Activated CD4-positive, alpha-beta T cell treated with anti-CD3 and anti-CD28 coated beads for 48 hours (primary cell): ENCODE data around the gene GRK5.
A peak's percentile ranks its signal among the peaks of the same experiment; 100 is the strongest.

Experiments used
- DNase-seq: peaks from one replicate; pipeline ENCODE4 v3.0.0-alpha.2; 2020

Gene GRK5

DNA sequence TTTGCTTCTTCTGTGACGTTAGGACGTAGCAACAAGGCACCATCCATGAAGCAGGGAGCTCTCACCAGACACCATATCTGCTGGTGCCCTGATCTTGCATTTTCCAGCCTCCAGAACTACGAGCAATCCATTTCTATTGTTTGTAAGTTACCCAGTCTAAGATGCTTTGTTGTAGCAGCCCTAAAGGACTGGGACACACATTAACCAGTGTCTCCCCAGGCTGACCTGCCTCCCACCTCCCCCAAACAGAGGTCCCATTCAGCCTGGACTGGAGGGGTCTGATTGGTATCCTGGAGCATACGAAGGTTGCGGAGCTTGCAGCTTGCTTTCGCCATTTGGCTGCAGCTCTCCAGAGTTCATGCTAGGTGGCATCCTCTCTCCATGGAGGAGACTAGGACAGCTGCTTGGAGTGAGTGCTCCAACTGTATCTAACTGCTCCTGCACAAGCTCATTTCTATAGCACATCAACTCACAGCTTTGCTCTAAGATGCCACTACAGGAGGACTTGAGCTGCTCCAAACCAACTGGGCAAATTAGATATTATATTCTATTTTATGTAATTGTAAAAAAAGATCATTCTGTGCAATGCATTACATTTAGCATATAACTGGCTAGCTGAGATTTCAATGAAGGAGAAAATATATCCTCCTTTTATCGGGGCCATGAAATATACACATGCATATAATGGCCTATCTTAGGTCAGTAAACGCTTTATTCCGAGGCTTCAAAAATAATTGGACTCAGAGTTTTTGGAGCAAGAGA, 8.0 kb upstream of the GRK5 start:
- DNase-seq, result peak; percentile 60

DNA sequence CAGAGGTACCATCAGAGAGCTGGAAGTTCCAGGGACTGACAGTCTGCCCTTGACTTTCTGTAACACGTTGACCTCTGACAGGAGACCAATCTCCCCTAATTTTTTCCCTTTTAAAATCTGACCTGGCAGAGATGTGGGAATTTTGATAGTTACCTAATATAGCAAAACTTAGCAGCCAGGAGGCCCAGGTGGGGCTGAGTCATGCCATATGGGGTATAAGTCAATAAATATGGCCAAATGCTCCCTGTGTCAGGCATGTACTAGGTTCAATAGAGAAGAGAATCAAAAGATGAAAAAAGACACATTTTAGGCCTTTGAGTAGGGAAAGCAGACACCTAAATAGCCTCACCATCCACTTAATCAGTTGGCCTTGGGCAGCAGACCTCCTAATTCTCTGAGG, 6.1 kb upstream of the GRK5 start:
- DNase-seq, result no peak

GRCh38 chr10:119203006-119203405, 4.4 kb upstream of the GRK5 start:
- no peak for DNase-seq

DNA sequence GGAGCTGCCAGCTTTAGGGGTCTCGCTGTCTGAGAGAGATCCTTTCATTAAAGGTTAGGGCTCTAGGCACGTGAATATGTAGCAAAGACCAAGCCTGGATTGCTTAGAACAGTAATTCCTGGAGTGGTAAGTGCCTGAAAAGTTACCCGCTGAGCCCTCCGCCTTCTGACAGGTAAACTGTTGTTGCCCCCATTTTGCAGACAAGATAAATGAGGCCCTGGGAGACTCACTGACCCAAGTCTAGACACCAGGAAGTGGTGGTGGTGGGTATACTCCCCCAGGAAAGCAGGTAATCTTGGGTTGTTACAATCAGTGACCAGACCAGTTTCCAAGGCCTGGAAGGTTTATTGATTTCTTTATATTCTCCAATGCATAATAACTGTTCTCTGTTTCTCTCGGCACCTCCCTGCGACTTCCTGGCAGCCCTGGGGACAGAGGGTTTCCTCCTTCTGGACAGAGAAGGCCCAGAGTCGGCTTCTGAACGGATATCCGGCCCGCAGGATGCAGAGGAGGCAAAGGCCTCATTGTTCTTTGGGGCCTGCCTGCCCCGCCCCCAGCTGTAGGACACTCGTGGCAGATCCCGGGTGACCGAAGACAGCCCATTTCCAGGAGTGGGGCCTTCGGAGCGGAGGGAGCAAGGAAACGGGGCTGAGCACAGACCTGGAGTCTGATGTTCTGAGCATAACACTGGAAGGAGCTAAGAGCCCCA, 1.3 kb upstream of the GRK5 start:
- DNase-seq, result peak; percentile 62

DNA sequence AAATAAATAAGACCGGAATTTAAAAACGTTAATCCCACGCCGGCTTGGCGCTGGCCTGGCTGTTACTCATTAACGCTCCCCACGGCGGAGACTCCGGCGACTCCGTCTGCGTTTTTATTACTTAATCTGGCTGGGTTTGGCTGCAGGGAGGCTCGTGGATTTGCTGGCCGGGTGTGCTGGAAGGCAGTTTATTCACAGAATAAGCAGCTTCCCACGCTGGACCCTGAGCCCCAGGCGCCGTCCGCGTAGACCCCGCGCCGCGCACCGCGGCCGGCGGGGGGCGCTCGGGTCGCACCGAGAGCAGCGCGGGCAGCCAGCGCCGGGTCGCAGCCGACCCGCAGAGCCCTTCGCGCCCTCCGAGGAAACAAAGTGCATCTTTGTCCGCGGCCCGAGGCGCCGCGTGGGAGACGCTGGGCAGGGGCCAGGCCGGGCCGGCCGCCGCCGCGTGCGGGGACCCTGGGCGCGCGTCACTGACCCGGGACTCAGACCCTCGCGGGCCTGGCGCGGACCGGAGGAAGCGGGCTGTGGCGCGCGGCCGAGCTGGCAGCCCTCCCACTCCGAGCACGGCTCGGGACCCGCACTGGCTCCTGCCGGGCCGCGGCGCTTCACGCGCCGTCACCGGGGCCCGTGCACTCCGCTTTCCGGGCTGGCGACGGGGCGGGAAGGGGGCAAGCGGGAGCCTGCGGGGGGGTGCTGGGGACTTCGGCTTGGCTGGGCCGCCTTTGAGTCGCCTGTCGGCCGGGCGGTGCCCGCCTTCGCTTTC, 587 bp upstream of the GRK5 start:
- peak; percentile 77 for DNase-seq

DNA sequence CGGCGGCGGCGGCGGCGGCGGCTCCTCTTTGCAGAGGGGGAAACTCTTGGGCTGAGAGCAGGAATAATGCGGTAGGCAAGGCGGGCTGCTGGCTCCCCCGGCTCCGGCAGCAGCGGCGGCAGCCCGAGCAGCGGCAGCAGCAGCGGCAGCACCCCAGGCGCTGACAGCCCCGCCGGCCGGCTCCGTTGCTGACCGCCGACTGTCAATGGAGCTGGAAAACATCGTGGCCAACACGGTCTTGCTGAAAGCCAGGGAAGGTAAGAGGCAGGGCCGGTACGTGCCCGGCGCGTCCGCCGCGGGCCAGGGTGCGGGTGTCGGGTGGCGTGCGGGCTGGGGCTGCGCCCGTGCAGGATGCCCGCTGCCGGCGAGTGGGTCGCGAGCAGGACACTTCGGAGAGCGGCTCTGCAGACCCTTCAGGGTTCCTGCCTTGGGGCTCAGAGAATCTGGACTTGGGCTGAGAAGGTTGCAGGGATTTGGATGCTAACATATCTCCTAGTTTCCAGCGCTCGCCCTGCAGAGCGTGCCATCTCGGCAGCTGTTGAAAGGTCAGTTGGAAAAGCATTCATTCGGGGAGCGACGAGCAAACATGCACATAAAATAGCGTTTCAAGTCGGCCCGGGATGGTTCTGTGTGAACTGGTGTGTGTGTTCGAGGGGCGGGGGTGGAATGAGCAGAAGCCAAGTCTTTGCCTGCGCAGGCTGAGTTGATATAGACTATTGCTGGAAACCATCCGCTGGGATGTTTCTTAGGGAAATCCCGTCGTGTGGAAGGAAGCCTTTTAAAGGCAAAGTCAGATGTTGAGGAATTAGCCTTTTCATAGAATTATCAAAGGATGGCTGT, 562 bp downstream of the GRK5 start:
- peak; percentile 62 for DNase-seq

- DNase-seq, result no peak
Observed at GRCh38 chr10:119208553-119208940, 1.2 kb downstream of the GRK5 start.

DNA sequence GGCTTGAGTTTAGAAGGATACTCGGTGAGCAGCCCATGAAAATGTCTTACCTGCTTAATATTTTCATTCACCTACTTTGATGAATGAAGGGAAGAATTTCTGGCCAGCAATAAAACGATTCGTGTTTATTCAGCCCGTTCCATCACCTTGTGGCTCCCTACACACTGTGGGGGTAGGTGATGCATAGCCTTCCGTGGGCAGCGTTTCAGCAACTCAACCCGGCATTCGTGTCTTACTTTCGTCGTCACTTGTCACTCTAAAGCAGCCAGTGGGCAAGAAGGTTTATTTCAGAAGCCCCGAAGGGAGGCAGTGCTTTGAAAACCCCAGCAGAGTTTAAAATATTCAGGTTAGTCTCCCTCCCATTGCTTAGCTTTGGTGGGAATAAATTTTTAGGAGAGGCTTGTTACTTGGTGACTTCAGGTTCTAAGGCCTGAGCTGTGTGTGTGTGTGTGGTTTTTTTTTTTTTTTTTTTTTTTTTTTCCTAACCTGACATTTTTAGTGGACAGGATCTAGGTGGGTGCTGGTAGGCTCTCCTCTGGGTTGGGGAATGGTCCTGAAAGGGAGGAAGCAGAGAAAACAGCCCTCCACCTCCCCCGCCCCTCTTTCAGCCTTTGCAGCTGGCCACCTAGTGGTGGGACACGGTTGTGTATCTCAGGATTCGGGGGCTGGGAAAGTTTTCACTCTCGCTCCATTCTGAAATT, 1.8 kb downstream of the GRK5 start:
- peak; percentile 77 for DNase-seq

DNA sequence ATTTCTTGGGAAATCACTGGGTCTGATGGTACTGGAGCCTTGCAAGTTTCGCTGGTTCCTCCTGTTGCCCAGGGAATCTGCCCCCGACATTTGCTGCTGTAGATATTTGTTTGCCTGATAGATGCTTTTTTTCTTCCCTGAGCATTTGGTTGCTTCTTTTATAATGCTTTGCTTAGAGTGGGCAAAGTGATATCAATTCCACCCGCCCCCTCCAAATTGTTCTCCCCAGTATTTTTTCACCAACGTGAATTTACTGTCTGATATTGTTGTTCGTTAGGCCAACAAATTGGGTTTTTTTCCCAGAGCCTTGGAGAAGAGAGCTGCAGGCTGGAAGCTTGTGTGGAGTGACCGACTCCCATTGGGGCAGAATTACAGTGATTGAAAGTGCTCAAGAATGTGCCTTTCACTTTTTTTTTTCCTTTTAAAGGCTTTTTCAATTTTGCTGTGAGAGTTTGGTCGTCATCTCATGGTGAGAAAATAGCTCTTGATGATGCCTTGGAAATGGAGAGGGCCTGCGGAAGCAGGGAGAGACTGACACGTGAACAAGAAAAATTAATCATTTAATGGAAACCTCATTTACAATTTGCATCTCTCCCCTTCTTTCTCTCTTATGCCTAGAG, 2.5 kb downstream of the GRK5 start:
- no peak for DNase-seq

DNA sequence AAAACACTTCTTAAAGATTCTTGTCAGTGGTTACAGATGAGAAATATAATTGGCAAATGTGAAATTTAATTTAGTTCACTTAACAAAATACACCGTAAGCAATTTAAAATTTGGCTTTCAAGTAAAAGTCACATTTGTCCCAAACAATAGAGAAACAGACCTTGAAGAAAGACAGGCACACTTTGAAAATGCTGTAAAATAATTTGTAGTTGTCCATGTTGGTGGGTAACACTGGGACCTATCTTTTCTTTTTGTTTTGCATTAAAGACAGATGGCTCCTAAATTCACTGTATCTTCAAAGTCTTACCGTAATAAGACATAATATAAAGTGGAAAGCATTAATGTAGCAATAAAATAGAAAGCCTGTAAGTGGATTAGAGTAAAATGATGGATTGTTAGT, 3.3 kb downstream of the GRK5 start:
- DNase-seq, result no peak

DNA sequence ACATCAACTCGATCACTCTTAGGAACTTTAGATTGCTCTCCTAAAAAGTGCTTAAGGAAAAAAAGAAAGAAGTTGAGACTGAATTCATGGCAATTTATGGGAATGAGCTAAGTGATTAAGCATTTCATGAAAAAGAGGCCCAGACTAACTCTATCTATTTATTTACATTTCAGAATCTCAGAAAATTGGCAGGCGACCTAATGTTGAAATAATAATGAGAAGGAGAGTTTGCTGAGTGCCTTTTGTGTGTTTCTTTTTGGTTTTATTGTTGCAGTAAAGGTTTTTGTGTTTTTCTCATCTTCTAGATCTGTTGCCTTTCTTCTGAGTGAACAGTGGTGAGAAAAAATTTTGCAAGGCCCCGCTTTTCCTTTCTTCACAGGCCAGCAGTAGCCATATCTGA, 3.8 kb downstream of the GRK5 start:
- DNase-seq, result no peak

DNA sequence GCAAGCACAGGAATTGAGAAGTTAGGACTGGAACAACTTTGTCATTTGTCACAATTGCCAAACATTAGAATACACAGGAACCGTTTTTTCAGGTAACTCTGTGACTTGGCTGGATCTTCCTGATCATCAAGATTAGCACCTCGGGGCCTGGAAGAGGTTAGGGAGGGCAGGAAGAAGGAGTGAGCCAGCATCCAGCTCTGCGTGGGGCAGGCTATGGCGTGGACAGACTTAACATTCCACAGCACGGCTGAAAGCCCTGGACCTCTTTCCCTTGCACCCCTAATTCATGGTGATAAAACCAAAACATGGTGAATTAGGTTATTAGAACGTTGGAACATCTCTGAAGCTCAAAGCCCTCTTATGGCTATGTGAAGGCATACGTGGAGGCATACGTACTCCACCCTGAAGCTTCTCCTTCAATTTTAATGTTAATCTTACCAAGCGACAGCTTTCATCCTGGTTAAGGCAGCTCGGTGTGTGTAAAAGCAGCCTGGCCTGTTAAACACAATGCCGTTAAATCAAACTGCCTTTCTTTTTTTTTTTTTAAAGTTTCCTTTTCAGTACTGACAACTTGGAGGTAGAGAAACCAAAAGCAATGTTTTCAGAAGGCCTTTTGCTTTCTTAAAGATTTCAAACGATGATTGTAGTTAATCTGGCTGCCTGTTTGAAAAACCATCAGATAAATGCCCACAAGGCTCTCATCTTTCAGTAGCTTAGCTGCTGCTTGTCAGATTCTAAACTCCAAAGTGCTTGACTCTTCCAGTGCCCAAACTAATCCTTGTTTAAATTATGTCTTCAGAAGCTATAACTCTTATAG, 4.5 kb downstream of the GRK5 start:
- DNase-seq, result no peak

- no peak for DNase-seq
Observed at GRCh38 chr10:119215371-119215770, 8.0 kb downstream of the GRK5 start.

DNA sequence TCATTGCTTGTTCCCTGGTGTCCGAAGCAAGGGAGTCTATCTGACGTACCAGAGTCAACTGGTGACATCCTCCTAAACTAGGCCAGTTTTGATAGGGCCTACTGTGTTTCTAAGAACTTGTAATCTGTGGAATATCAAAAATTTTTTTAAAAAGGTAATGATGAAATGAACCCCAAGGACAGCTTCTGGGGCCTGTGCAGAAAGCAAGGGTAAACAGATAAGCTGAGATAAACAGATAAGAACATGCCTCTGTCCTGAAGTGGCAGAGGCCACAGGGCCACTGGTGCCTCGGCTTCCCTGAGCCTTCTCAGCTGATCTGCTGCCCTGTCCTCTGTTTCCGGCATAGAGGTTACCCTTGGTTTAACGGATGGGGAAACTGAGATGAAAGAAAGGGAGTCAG, 8.8 kb downstream of the GRK5 start:
- DNase-seq, result no peak

DNA sequence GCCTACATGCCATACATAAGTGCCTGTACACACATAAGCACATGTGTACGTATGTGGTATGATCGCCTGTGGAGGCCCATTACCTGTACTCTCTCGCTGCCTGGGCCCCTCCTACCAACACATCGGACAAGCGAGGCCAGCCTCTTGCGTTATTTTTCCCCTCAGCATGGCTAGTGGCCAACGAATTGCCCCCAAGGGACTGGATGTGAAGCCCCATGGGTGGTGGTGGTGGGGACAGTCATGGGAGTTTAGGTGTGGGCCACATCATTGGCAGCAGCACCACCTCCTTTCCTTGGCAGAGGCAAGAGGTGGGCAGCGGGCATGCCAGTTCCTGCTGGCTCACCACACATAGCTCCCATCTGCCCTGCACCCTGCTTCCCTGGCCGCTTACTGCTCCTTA, 10.0 kb downstream of the GRK5 start:
- no peak for DNase-seq

GRCh38 chr10:119217991-119218490, 10.7 kb downstream of the GRK5 start:
- no peak for DNase-seq

GRCh38 chr10:119219871-119220270, 12.5 kb downstream of the GRK5 start:
- DNase-seq, result no peak

- no peak for DNase-seq
Observed at GRCh38 chr10:119221201-119221600, 13.8 kb downstream of the GRK5 start.

- DNase-seq, result no peak
Observed at GRCh38 chr10:119221666-119222065, 14.3 kb downstream of the GRK5 start.

DNA sequence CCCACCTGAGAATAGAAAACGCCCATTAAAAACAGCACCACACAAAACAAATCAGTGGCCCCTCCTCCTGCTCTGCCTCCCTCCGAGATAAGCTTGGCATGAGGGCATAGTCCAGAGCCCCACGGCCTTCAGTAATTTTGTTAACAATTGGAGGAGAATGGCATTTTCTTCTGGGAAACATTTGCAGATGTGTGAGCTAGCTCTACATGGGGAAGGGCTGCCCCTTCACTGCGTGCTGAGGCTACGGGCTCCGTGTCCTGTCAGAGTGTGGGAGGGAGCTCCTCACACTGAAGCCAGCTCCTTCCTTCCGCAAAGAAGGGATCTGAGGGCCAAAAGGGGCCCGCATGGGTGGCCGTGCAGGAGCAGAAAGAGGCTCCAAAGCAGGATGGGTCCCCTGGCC, 15.2 kb downstream of the GRK5 start:
- no peak for DNase-seq

GRCh38 chr10:119222966-119223386, 15.6 kb downstream of the GRK5 start:
- DNase-seq, result no peak
